PFSK-1 (cell line): ENCODE results near the gene LENG9.

ENCODE experiments used
- REST ChIP-seq, 2 experiments: IDR thresholded peaks; 2 replicates each; pipeline versions ENCODE4 v1.6.1 to v1.8.0; 2011 to 2012; ENCODE audit warnings: low read depth in 2 of 2, low read length in 2 of 2, control low read depth in 1 of 2, inconsistent platforms in 1 of 2, mild to moderate bottlenecking in 1 of 2, moderate library complexity in 1 of 2; ENCODE audit not compliant: insufficient read depth in 1 of 2
- SIN3A ChIP-seq: IDR thresholded peaks from 2 replicates; pipeline ENCODE4 v1.6.1; 2012; ENCODE audit warnings: mild to moderate bottlenecking, low read length, moderate library complexity, borderline replicate concordance; ENCODE audit not compliant: insufficient read depth

DNA sequence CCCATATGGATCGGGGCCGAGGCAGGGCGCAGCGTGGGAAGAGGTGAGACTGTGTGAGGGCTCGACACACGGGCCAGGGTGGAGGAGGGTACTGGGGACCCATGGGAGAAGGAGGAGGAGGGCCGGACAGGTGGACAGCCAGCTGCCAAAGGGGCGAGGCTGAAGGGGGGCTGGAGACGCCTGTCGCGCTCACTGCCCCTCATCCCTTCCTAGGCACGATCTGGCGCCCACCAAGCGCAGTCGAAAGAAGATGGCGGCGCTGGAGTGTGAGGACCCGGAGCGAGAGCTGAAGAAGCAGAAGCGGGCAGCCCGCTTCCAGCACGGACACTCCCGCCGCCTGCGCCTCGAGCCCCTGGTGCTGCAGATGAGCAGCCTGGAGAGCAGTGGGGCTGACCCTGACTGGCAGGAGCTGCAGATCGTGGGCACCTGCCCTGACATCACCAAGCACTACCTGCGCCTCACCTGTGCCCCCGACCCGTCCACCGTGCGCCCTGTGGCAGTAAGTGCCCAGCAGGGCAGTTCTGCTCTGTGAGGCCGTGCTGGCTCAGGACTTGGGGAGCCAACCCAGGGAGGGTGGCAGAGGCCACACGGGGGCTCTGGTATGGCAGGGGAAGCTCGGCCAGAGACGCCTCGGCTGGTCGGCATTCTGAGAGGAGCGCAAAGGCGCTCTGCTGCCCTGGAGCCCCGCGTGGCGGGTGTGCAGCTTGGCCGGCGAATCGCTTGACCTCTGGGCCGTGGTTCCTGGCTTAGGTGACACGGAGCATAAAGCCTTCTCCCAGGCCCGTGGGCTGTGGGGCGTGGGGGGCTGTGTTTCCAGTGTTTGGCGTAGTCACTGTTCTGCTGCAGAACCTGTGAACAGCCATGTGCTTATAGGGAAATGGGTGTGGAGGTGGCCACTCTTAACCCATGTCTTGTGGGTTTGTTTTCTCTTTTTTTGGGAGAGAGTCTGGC, 6.9 kb downstream of the LENG9 start:
- TF ChIP-seq REST (IDR thresholded peaks at IDR 0.05; ENCODE audit: insufficient read depth in 1 of 2, low read depth in 2 of 2, low read length in 2 of 2) (no peak), SIN3A (no peak)
